Stimulated activated CD4-positive, alpha-beta T cell treated with anti-CD3 and anti-CD28 coated beads, Interleukin-4, amount 100 ng/mL, for 48 hours (primary cell): ENCODE data around the gene KRT33A.

ENCODE experiments used
- DNase-seq, 2 donors: peaks; one replicate each; pipeline ENCODE4 v3.0.0-alpha.2; 2020; ENCODE audit warnings: low read depth in 2 of 2

KRT33A gene

DNA sequence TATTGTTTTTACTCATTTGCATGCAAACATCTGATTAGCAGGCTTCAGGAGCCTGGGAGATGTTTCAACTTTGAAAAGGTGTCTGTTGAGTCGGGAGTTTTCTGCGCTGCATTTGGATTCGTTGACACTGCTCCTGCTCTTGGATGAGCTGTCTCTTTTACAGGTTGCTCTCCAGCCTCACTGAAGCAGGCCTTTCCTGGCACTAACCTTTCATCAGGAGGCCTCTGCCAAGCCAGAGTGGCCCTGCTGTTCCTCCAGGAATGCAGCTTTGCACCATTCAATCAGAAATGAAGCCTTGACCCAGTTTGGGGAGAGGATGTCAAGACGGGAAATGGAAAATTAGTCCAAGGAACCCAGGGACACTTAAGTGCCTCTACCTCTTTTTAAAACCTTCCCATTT is 47.6 kb downstream of the KRT33A start:
- DNase-seq: no peak

- DNase-seq: no peak
Observed at GRCh38 chr17:41301916-41302901, 48.4 kb downstream of the KRT33A start, which contains the start of gene KRTAP29-1. Gene KRTAP29-1 (minus strand): TSS chr17:41302851. CDS start chr17:41302851, 0 bp downstream.

- no peak for DNase-seq
Observed at GRCh38 chr17:41301204-41301790, 49.3 kb downstream of the KRT33A start.

DNA sequence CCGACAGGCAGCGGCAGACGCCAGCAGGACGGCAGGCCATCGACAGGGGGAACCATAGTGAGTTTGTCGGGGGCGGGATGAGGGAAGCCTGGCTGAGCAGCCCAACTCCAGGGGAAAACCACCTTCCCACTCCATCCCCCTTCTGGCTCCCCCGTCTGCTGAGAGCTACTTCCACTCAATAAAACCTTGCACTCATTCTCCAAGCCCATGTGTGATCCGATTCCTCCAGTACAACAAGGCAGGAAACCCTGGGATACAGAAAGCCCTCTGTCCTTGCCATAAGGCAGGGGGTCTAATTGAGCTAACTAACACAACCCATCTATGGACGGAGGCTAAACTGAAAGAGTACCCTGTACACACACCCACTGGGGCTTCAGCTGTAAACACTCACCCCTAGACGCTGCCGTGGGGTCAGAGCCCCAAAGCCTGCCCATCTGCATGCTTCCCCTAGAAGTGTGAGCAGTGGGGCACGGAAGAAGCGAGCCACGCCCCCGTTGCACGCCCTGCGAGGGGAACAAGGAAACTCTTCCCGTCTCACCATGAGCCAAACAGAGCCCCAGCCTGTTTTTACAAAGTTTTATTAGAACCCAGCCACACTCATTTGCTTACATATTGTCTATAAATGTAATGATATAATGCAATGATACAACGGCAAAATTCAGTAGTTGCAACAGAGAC is 52.0 kb downstream of the KRT33A start:
- DNase-seq: no peak

DNA sequence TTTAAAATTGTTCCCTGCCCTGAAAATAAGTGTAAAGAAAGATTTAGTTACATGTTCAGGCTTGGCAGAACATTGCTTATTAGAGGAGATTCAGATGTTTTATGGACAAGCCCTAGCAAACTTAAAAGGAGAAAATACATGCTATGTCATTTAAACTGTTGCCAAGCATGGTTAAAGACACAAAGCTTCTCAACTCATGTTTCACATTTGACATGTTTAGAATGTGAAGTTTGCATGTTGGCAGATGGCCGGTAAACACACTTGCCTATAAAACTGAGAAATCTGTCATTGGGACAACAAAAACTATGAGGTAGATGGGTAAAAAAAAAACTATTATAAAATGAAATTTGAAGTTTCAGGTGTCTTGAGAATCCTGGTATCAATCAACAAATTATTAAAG is 53.8 kb downstream of the KRT33A start:
- DNase-seq: no peak
